HepG2 (cell line): ENCODE results near the gene RPL5. TPM values are rescaled to one million over a fixed set of nuclear protein-coding genes. Genes with fewer than 3 reads are reported as not detected.

Source experiments
- ATAC-seq: fragments of 200-7000 bp; cut with Tn5 transposase; 3 replicates; pipeline ENCODE4 v1.9.1; 2020; ENCODE audit warnings: mild to moderate bottlenecking, moderate library complexity
- BruUV-seq: library from RNA; stranded (reverse); fragments of 400-500 nt; replicated peaks from 2 replicates; lab custom pipeline; 2021; lab: Mats Ljungman, UMichigan
- CTCF ChIA-PET: fragments of 300-600 bp; formaldehyde crosslinking; extraction: SDS; loops from one replicate; lab custom pipeline; 2021; ENCODE audit warnings: low total read pairs, inconsistent platforms, low intra/inter-chr PET ratio; lab: Yijun Ruan, JAX
- POLR2A ChIA-PET: fragments of 350-600 bp; sonication (Branson Sonifier 250); formaldehyde crosslinking; loops from one replicate; lab custom pipeline; 2020; ENCODE audit warnings: antibody characterized with exemption, inconsistent platforms; lab: Yijun Ruan, JAX
- DNase-seq: peaks from one replicate; pipeline ENCODE4 v3.0.0-alpha.2; 2015; ENCODE audit warnings: low spot score
- FAIRE-seq: peaks from 3 replicates; lab custom pipeline; 2011; peaks lifted over from hg19 to GRCh38; lab: Jason Lieb, UNC
- H2AFZ ChIP-seq: one replicate; pipeline ENCODE4 v1.6.1; 2011; ENCODE audit warnings: low read length, inconsistent platforms
- H3K27ac ChIP-seq: fragments of 300-600 bp; 3 replicates; pipeline ENCODE4 v1.8.0; 2011; ENCODE audit warnings: mixed run types, mild to moderate bottlenecking, mixed read lengths, low read length, inconsistent platforms; ENCODE audit not compliant: insufficient read depth; ENCODE audit errors: extremely low read length
- H3K27me3 ChIP-seq, 2 experiments: fragments of 200-600 bp in 1 of 2; 2 replicates in 1 of 2; 3 replicates in 1 of 2; pipeline versions ENCODE4 v1.6.0 to v1.8.0; 2011; ENCODE audit warnings: low read length in 2 of 2, mild to moderate bottlenecking in 2 of 2, moderate library complexity in 2 of 2, inconsistent platforms in 1 of 2; ENCODE audit not compliant: insufficient read depth in 2 of 2, control insufficient read depth in 1 of 2
- H3K36me3 ChIP-seq, 2 experiments: fragments of 200-600 bp in 1 of 2; replicated peaks in 1 of 2; 2 replicates in 1 of 2; 3 replicates in 1 of 2; pipeline versions ENCODE4 v1.5.1 to v1.8.0; 2011; ENCODE audit warnings: low read length in 2 of 2, inconsistent platforms in 1 of 2; ENCODE audit not compliant: insufficient read depth in 2 of 2, control insufficient read depth in 1 of 2
- H3K4me1 ChIP-seq: 2 replicates; pipeline ENCODE4 v1.5.1; 2012; ENCODE audit warnings: low read length, inconsistent platforms; ENCODE audit not compliant: insufficient read depth
- H3K4me2 ChIP-seq: 2 replicates; pipeline ENCODE4 v1.6.0; 2011; ENCODE audit warnings: low read depth, low read length, inconsistent platforms
- H3K4me3 ChIP-seq, 3 experiments: fragments of 200-600 bp in 1 of 3; sonication (generic), shearing (Covaris generic) in 1 of 3; replicated peaks in 1 of 3; 2 replicates each; pipeline ENCODE4 v1.5.1; 2011 to 2016; ENCODE audit warnings: low read length in 3 of 3, inconsistent platforms in 2 of 3, low read depth in 2 of 3, mild to moderate bottlenecking in 2 of 3, control low read depth in 1 of 3, mixed read lengths in 1 of 3; ENCODE audit not compliant: insufficient read depth in 1 of 3
- H3K79me2 ChIP-seq: one replicate; pipeline ENCODE4 v1.6.1; 2011; ENCODE audit warnings: low read length, inconsistent platforms; ENCODE audit not compliant: insufficient read depth
- H3K9ac ChIP-seq: 2 replicates; pipeline ENCODE4 v1.6.0; 2011; ENCODE audit warnings: mild to moderate bottlenecking, low read depth, low read length, inconsistent platforms; ENCODE audit not compliant: insufficient read depth
- H3K9me3 ChIP-seq: 2 replicates; pipeline ENCODE4 v1.5.1; 2012; ENCODE audit warnings: mild to moderate bottlenecking, low read length
- H4K20me1 ChIP-seq: 2 replicates; pipeline ENCODE4 v1.6.0; 2011; ENCODE audit warnings: inconsistent platforms, mild to moderate bottlenecking, low read length, moderate library complexity; ENCODE audit not compliant: insufficient read depth
- ARID5B ChIP-seq: IDR thresholded peaks from 2 replicates; pipeline ENCODE4 v1.4.0; 2020; ENCODE audit warnings: mild to moderate bottlenecking, missing genetic modification reagents
- ARNT ChIP-seq: fragments of 450-650 bp; IDR thresholded peaks from 2 replicates; pipeline ENCODE4 v1.6.1; 2017
- ATF7-NPFF ChIP-seq: sonication (generic); formaldehyde crosslinking; IDR thresholded peaks from 2 replicates; pipeline ENCODE4 v1.8.1; 2023; ENCODE audit warnings: mild to moderate bottlenecking, low read depth, missing genetic modification reagents, moderate library complexity
- JUND ChIP-seq: sonication (generic); formaldehyde crosslinking; IDR thresholded peaks from 2 replicates; pipeline ENCODE4 v1.8.0; 2022; ENCODE audit warnings: mild to moderate bottlenecking, missing genetic modification reagents
- KAT7 ChIP-seq: IDR thresholded peaks from 2 replicates; pipeline ENCODE4 v1.6.1; 2018; ENCODE audit warnings: borderline replicate concordance, missing compliant biosample characterization
- POLR2AphosphoS5 ChIP-seq: IDR thresholded peaks from 2 replicates; pipeline ENCODE4 v1.6.1; 2012; ENCODE audit warnings: low read depth, low read length
- RBM22 ChIP-seq: fragments of 200-400 bp; formaldehyde crosslinking; optimal IDR thresholded peaks from 2 replicates; pipeline ENCODE3; 2017; ENCODE audit warnings: mild to moderate bottlenecking, low read length, moderate library complexity
- SOX13 ChIP-seq, 3 experiments: fragments of 450-650 bp in 1 of 3; sonication (generic) in 1 of 3; formaldehyde crosslinking in 1 of 3; IDR thresholded peaks in 2 of 3; conservative IDR thresholded peaks in 1 of 3; 2 replicates each; pipeline versions ENCODE4 v1.5.0 to v1.6.1; 2016 to 2020; ENCODE audit warnings: antibody characterized with exemption in 1 of 3, mild to moderate bottlenecking in 1 of 3, missing compliant biosample characterization in 1 of 3, missing genetic modification reagents in 1 of 3, moderate library complexity in 1 of 3
- ZNF430 ChIP-seq: sonication (generic); formaldehyde crosslinking; IDR thresholded peaks from 2 replicates; pipeline ENCODE4 v1.9.0; 2021; ENCODE audit warnings: mild to moderate bottlenecking, missing genetic modification reagents
- ZNF576 ChIP-seq: sonication (generic); formaldehyde crosslinking; IDR thresholded peaks from 2 replicates; pipeline ENCODE4 v1.4.0; 2020; ENCODE audit warnings: mild to moderate bottlenecking, missing genetic modification reagents
- ZNF724P ChIP-seq: sonication (generic); formaldehyde crosslinking; IDR thresholded peaks from 2 replicates; pipeline ENCODE4 v1.8.0; 2022; ENCODE audit warnings: missing genetic modification reagents, borderline replicate concordance
- ZNF737 ChIP-seq: sonication (generic); formaldehyde crosslinking; IDR thresholded peaks from 2 replicates; pipeline ENCODE4 v1.5.0; 2020; ENCODE audit warnings: missing genetic modification reagents, mild to moderate bottlenecking, borderline replicate concordance
- WGBS: methylation state at CpG from one replicate; pipeline ENCODE4 v1.1.6; 2017; ENCODE audit warnings: low lambda C conversion rate; 5-methylcytosine and 5-hydroxymethylcytosine counted together
- in situ Hi-C: cut with HindIII; loops from 2 replicates; pipeline ENCODE4 v1.10.0; 2017; ENCODE audit warnings: low pct_unique_long_range_greater_than_20kb; ENCODE audit not compliant: extremely low pct_ligation_motif_present
- intact Hi-C: fragments of 100-400 bp; cut with micrococcal nuclease; formaldehyde crosslinking; loops from one replicate; pipeline ENCODE4 v1.10.0; 2022; ENCODE audit not compliant: unreplicated experiment
- polyA plus RNA-seq, 8 experiments: library from polyadenylated mRNA; depleted of rRNA in 3 of 8; stranded (reverse) in 7 of 8; unstranded in 1 of 8; fragments of >200 nt; fragmentation: Illumina TruSeq in 4 of 8; extraction: Trizol in 4 of 8; gene quantifications; 2 replicates each; pipeline versions ENCODE4 v1.2.1 to v1.2.3, GENCODE V29; 2011 to 2016; ENCODE audit warnings: low read depth in 4 of 8, missing spikeins in 1 of 8, mixed read lengths in 1 of 8; ENCODE audit not compliant: insufficient read depth in 1 of 8
- total RNA-seq, 5 experiments: library from RNA; depleted of rRNA; stranded (reverse); fragments of >200 nt; fragmentation: Illumina TruSeq; extraction: Trizol; gene quantifications; 2 replicates each; pipeline ENCODE4 v1.2.3, GENCODE V29; 2016; ENCODE audit warnings: low read depth in 1 of 5
- TF ChIP-seq, protein P1 (sequence below): sonication (generic); formaldehyde crosslinking; IDR thresholded peaks from 2 replicates; pipeline ENCODE4 v1.8.1; 2023; ENCODE audit warnings: missing genetic modification reagents, inconsistent platforms, borderline replicate concordance
- TF ChIP-seq, protein P2 (sequence below): sonication (generic); formaldehyde crosslinking; IDR thresholded peaks from 2 replicates; pipeline ENCODE4 v1.5.1; 2020; ENCODE audit warnings: missing genetic modification reagents, mild to moderate bottlenecking, borderline replicate concordance

Gene RPL5
- total and polyA plus RNA-seq, 2 of the 13 experiments (the other 11 are each of a cell fraction or from before 2014, with no cell fraction given): 2,304 to 2,520 TPM

GRCh38 chr1:92838519-92838918 lies 6.7 kb downstream of the RPL5 start (continued):
- TF ChIP-seq ZNF576 (CRISPR knock-in tag) (no peak), ATF7-NPFF (CRISPR knock-in tag) (no peak), JUND (CRISPR knock-in tag) (no peak)
- TF ChIP-seq, protein P1, sequence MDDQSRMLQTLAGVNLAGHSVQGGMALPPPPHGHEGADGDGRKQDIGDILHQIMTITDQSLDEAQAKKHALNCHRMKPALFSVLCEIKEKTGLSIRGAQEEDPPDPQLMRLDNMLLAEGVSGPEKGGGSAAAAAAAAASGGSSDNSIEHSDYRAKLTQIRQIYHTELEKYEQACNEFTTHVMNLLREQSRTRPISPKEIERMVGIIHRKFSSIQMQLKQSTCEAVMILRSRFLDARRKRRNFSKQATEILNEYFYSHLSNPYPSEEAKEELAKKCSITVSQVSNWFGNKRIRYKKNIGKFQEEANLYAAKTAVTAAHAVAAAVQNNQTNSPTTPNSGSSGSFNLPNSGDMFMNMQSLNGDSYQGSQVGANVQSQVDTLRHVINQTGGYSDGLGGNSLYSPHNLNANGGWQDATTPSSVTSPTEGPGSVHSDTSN (CRISPR knock-in tag): no peak
- TF ChIP-seq, all 625 proteins: peak for 0

DNA sequence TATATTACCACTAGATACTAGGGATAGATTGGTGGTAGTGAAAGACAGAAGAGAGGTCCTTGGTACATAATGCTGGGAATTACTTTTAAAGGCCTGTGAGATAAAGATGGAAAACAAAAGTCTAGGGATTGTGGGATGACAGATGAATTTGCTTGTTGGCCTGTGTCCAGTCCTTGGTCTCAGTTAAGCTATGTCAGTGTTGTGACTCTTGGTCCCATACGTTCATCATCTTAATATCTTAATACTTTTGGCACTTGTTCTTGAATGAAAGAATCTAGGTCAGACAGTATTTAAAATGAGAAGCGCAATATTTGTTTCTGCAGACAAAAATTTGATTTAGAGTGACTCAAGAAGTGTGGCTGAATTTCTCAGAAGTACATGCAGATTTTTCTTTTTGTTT lies 7.6 kb downstream of the RPL5 start:
- Histone ChIP-seq H3K36me3 (peaks cover 17 to 96% of the 10 kb centered on the region in 2 experiments), H3K4me1 (peaks cover 57% of the 10 kb centered on the region), H3K9me3 (no peaks in the 10 kb centered on the region), H2AFZ (no peak overlapping the region), H3K27ac (no peak overlapping the region), H3K79me2 (peaks cover 60% of the 10 kb centered on the region), H3K4me2 (no peak overlapping the region), H3K9ac (no peak overlapping the region), H3K4me3 (no peak overlapping the region), H4K20me1 (peaks cover 70% of the 10 kb centered on the region), H3K27me3 (no peaks in the 10 kb centered on the region)
- TF ChIP-seq RBM22 (peak; percentile 38), SOX13 (IDR thresholded peaks at IDR 0.05) (no peak), SOX13 (CRISPR knock-in tag; conservative IDR thresholded peaks at IDR 0.05 in 1 of 2, IDR thresholded peaks at IDR 0.05 in 1 of 2) (no peak), ZNF430 (CRISPR knock-in tag) (no peak), POLR2AphosphoS5 (peak; percentile 44; the same call in 1 of the 2 replicates), ZNF724P (CRISPR knock-in tag) (no peak), ARNT (no peak), KAT7 (CRISPR knock-in tag) (no peak), ZNF737 (CRISPR knock-in tag) (no peak), ARID5B (no peak)
- TF ChIP-seq, protein P2, sequence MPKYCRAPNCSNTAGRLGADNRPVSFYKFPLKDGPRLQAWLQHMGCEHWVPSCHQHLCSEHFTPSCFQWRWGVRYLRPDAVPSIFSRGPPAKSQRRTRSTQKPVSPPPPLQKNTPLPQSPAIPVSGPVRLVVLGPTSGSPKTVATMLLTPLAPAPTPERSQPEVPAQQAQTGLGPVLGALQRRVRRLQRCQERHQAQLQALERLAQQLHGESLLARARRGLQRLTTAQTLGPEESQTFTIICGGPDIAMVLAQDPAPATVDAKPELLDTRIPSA (CRISPR knock-in tag): no peak
- CTCF ChIA-PET: no interaction called here
- intact Hi-C loops (no loop called here), in situ Hi-C loops (no loop called here)
- POLR2A ChIA-PET: interaction anchor here (1.7 kb wide), 1 partner anchor 121 kb away, joined by 5 read pairs; no protein-coding TSS in a partner anchor
- FAIRE-seq: no peak
- no TSS peak for BruUV-seq
- no peak for ATAC-seq
- 87% methylated on average over 2 of the region's 2 CpGs for WGBS
- no peak for DNase-seq
